ENCODE results near the gene CAPN9.

DNA sequence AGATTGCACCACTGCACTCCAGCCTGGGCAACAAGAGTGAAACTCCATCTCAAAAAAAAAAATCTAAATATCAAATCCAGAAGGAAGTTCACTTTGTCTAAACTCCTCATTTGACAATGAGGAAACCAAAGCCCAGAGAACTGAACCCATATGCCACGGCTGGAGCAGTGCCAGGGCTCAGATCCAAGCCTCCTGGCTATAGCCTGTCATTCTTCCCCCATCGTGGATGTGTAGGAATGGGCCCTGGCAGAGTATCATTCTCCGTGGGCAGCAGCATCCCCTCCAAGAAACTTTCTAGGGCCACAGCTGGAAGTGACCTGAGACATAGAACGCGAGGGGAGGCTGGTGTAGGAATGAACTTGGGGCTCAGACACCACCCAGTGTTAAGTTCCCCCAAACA, 47.2 kb downstream of the CAPN9 start:
- no peak for TF ChIP-seq CTCF (IDR thresholded peaks at IDR 0.05)
- no peak for TF ChIP-seq POLR2A (IDR thresholded peaks at IDR 0.05)

Data from gastroesophageal sphincter (tissue), 3 donors.